K562 (cell line): ENCODE data around the gene DNASE2B. TPM values are rescaled to one million over a fixed set of nuclear protein-coding genes. Genes with fewer than 3 reads are reported as not detected.

ENCODE experiments used
- ATAC-seq: fragments of 200-7000 bp; cut with Tn5 transposase; 3 replicates; pipeline ENCODE4 v1.9.1; 2020; ENCODE audit warnings: moderate library complexity
- BruUV-seq: library from RNA; stranded (reverse); fragments of 400-500 nt; replicated peaks from 2 replicates; lab custom pipeline; 2021; lab: Mats Ljungman, UMichigan
- CTCF ChIA-PET: fragments of 300-600 bp; formaldehyde crosslinking; extraction: SDS; loops from one replicate; lab custom pipeline; 2021; ENCODE audit warnings: low intra/inter-chr PET ratio; lab: Yijun Ruan, JAX
- POLR2A ChIA-PET: fragments of 300-600, 350-650 bp; sonication (Branson Sonifier 250); formaldehyde crosslinking; extraction: SDS; loops from one replicate; lab custom pipeline; 2021; ENCODE audit warnings: antibody characterized with exemption, inconsistent platforms; lab: Yijun Ruan, JAX
- DNase-seq, 4 experiments: peaks; one replicate each; pipeline versions ENCODE4 v3.0.0 to v3.0.0-alpha.2; 2011 to 2018; ENCODE audit warnings: low spot score in 3 of 4, mixed read lengths in 3 of 4; ENCODE audit errors: extremely low read depth in 1 of 4
- FAIRE-seq: peaks from 2 replicates; lab custom pipeline; 2011; peaks lifted over from hg19 to GRCh38; lab: Jason Lieb, UNC
- H2AFZ ChIP-seq: 2 replicates; pipeline ENCODE4 v1.6.0; 2011; ENCODE audit warnings: low read depth, low read length, control low read depth, inconsistent platforms
- H3K27ac ChIP-seq: fragments of 200-600 bp; 3 replicates; pipeline ENCODE4 v1.8.0; 2011; ENCODE audit warnings: low read depth, mild to moderate bottlenecking, control low read depth, inconsistent platforms, low read length, moderate library complexity, mixed read lengths; ENCODE audit errors: extremely low read depth
- H3K27me3 ChIP-seq, 2 experiments: fragments of 300-600 bp in 1 of 2; 2 replicates in 1 of 2; 3 replicates in 1 of 2; pipeline versions ENCODE4 v1.6.0 to v1.8.0; 2011; ENCODE audit warnings: inconsistent platforms in 2 of 2, low read length in 2 of 2, mild to moderate bottlenecking in 1 of 2, mixed read lengths in 1 of 2, moderate library complexity in 1 of 2; ENCODE audit not compliant: control insufficient read depth in 2 of 2, insufficient read depth in 2 of 2
- H3K36me3 ChIP-seq: fragments of 300-600 bp; 3 replicates; pipeline ENCODE4 v1.8.0; 2011; ENCODE audit warnings: mild to moderate bottlenecking, low read length, inconsistent platforms; ENCODE audit not compliant: control insufficient read depth, insufficient read depth
- H3K4me1 ChIP-seq, 2 experiments: fragments of 200-600 bp in 1 of 2; replicated peaks in 1 of 2; 2 replicates in 1 of 2; 3 replicates in 1 of 2; pipeline versions ENCODE4 v1.5.1 to v1.8.0; 2011; ENCODE audit warnings: inconsistent platforms in 2 of 2, low read length in 2 of 2, mild to moderate bottlenecking in 1 of 2, mixed read lengths in 1 of 2, moderate library complexity in 1 of 2; ENCODE audit not compliant: control insufficient read depth in 2 of 2, insufficient read depth in 2 of 2
- H3K4me2 ChIP-seq: 2 replicates; pipeline ENCODE4 v1.6.1; 2011; ENCODE audit warnings: low read length, control low read depth, inconsistent platforms, mixed read lengths; ENCODE audit not compliant: insufficient read depth
- H3K4me3 ChIP-seq: fragments of 200-600 bp; sonication (generic), shearing (Covaris generic); 2 replicates; pipeline ENCODE4 v1.5.1; 2016; ENCODE audit warnings: control low read depth, inconsistent platforms
- H3K79me2 ChIP-seq: fragments of 200-600 bp; 3 replicates; pipeline ENCODE4 v1.8.0; 2011; ENCODE audit warnings: low read length, inconsistent platforms; ENCODE audit not compliant: control insufficient read depth, insufficient read depth
- H3K9ac ChIP-seq, 2 experiments: 2 replicates each; pipeline versions ENCODE4 v1.6.0 to v1.6.1; 2011; ENCODE audit warnings: low read depth in 2 of 2, low read length in 2 of 2, control low read depth in 1 of 2, inconsistent platforms in 1 of 2, mild to moderate bottlenecking in 1 of 2, mixed read lengths in 1 of 2; ENCODE audit not compliant: insufficient read depth in 1 of 2
- H3K9me1 ChIP-seq: one replicate; pipeline ENCODE4 v1.6.0; 2011; ENCODE audit warnings: inconsistent platforms, mild to moderate bottlenecking, low read length, moderate library complexity; ENCODE audit not compliant: control insufficient read depth, insufficient read depth
- H3K9me3 ChIP-seq: replicated peaks from 2 replicates; pipeline ENCODE4 v1.5.1; 2011; ENCODE audit warnings: low read depth, low read length, inconsistent platforms; ENCODE audit not compliant: control insufficient read depth, insufficient read depth
- H4K20me1 ChIP-seq: replicated peaks from 2 replicates; pipeline ENCODE4 v1.6.1; 2011; ENCODE audit warnings: low read length, inconsistent platforms, mixed read lengths; ENCODE audit not compliant: control insufficient read depth, insufficient read depth
- BRD9 ChIP-seq: fragments of 450-650 bp; IDR thresholded peaks from 2 replicates; pipeline ENCODE4 v1.6.1; 2018; ENCODE audit warnings: low read depth; ENCODE audit not compliant: partially characterized antibody
- CSDE1 ChIP-seq, 2 experiments: fragments of 450-650 bp; IDR thresholded peaks; 2 replicates each; pipeline ENCODE4 v1.6.1; 2016; ENCODE audit warnings: mild to moderate bottlenecking in 1 of 2
- DIDO1 ChIP-seq: fragments of 450-650 bp; IDR thresholded peaks from 2 replicates; pipeline ENCODE4 v1.6.1; 2016; ENCODE audit warnings: low read depth, missing biosample characterization, missing genetic modification characterization
- GABPB2 ChIP-seq: fragments of 250-450 bp; sonication (Bioruptor Pico); conservative IDR thresholded peaks from 2 replicates; pipeline ENCODE4 v1.5.1; 2021; ENCODE audit warnings: mild to moderate bottlenecking
- YBX1 ChIP-seq: fragments of 450-650 bp; IDR thresholded peaks from 2 replicates; pipeline ENCODE4 v1.7.1; 2016; ENCODE audit warnings: mild to moderate bottlenecking
- WGBS: fragments of 100-300 bp; shearing (Covaris generic); methylation state at CpG from one replicate; pipeline ENCODE4 v1.1.6; 2016; ENCODE audit warnings: low coverage, mixed read lengths; ENCODE audit not compliant: insufficient coverage; ENCODE audit errors: missing lambda C conversion rate; 5-methylcytosine and 5-hydroxymethylcytosine counted together
- in situ Hi-C: fragments of 300-500 bp; cut with MboI; formaldehyde crosslinking; loops from 4 replicates; pipeline ENCODE4 v1.15.0; 2018; ENCODE audit warnings: inconsistent platforms, mixed read lengths
- intact Hi-C: fragments of 100-400 bp; cut with micrococcal nuclease; formaldehyde crosslinking; loops from 2 replicates; pipeline ENCODE4 v1.14.2; 2022
- polyA plus RNA-seq, 8 experiments: library from polyadenylated mRNA; depleted of rRNA in 4 of 8; stranded (reverse) in 5 of 8; unstranded in 3 of 8; fragments of >200 nt; fragmentation: Nextera tagmentation in 2 of 8; fragmentation: Illumina TruSeq in 1 of 8; extraction: Ambion mirVana in 2 of 8; extraction: Trizol in 1 of 8; gene quantifications; 2 replicates each; pipeline versions ENCODE4 v1.2.1 to v1.2.3, GENCODE V29; 2011 to 2014; ENCODE audit warnings: inconsistent platforms in 1 of 8, missing spikeins in 1 of 8
- total RNA-seq, 7 experiments: library from RNA; depleted of rRNA in 6 of 7; stranded (reverse); fragments of >200 nt in 6 of 7; fragmentation: Illumina TruSeq in 2 of 7; extraction: Trizol in 2 of 7; gene quantifications; 2 replicates each; pipeline versions ENCODE4 v1.2.1 to v1.2.3, GENCODE V29; 2011 to 2021; ENCODE audit warnings: low replicate concordance in 1 of 7
- TF ChIP-seq, protein P1 (sequence below): fragments of 450-650 bp; IDR thresholded peaks from 2 replicates; pipeline ENCODE4 v1.6.1; 2014; ENCODE audit warnings: low read depth, mild to moderate bottlenecking, moderate library complexity, borderline replicate concordance
- TF ChIP-seq, protein P2 (sequence below): fragments of 150-350 bp; IDR thresholded peaks from 2 replicates; pipeline ENCODE4 v1.6.1; 2014; ENCODE audit warnings: low read depth, mild to moderate bottlenecking, low read length, borderline replicate concordance
- TF ChIP-seq, protein P3 (sequence below), 2 experiments: fragments of 450-650 bp; IDR thresholded peaks; 2 replicates each; pipeline ENCODE4 v1.6.1; 2016; ENCODE audit warnings: mild to moderate bottlenecking in 2 of 2, borderline replicate concordance in 1 of 2, low read depth in 1 of 2, moderate library complexity in 1 of 2

Gene DNASE2B
- total and polyA plus RNA-seq, 9 of the 15 experiments (the other 6 are each of a cell fraction or from before 2014, with no cell fraction given) = not detected

DNA sequence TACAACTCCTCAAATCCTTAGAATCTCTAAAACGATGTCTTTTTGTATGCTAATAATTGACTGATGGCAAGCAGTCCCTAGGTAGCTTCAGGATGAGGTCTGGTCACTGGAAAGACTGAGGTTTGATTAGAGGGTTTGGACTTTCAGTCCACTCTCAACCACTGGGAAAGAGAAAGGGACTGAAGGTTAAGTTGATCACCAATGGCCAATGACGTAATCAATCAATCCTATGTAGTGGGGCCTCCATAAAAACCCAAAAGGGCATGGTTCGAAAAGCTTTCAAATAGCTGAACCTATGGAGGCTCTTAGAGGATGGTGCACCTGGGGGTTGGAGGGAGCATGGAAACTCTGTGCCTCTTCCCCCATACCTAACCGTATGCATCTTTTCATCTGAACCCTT is 39.6 kb upstream of the DNASE2B start (continued):
- TF ChIP-seq, protein P1, sequence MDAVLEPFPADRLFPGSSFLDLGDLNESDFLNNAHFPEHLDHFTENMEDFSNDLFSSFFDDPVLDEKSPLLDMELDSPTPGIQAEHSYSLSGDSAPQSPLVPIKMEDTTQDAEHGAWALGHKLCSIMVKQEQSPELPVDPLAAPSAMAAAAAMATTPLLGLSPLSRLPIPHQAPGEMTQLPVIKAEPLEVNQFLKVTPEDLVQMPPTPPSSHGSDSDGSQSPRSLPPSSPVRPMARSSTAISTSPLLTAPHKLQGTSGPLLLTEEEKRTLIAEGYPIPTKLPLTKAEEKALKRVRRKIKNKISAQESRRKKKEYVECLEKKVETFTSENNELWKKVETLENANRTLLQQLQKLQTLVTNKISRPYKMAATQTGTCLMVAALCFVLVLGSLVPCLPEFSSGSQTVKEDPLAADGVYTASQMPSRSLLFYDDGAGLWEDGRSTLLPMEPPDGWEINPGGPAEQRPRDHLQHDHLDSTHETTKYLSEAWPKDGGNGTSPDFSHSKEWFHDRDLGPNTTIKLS = no peak
- TF ChIP-seq, protein P2, sequence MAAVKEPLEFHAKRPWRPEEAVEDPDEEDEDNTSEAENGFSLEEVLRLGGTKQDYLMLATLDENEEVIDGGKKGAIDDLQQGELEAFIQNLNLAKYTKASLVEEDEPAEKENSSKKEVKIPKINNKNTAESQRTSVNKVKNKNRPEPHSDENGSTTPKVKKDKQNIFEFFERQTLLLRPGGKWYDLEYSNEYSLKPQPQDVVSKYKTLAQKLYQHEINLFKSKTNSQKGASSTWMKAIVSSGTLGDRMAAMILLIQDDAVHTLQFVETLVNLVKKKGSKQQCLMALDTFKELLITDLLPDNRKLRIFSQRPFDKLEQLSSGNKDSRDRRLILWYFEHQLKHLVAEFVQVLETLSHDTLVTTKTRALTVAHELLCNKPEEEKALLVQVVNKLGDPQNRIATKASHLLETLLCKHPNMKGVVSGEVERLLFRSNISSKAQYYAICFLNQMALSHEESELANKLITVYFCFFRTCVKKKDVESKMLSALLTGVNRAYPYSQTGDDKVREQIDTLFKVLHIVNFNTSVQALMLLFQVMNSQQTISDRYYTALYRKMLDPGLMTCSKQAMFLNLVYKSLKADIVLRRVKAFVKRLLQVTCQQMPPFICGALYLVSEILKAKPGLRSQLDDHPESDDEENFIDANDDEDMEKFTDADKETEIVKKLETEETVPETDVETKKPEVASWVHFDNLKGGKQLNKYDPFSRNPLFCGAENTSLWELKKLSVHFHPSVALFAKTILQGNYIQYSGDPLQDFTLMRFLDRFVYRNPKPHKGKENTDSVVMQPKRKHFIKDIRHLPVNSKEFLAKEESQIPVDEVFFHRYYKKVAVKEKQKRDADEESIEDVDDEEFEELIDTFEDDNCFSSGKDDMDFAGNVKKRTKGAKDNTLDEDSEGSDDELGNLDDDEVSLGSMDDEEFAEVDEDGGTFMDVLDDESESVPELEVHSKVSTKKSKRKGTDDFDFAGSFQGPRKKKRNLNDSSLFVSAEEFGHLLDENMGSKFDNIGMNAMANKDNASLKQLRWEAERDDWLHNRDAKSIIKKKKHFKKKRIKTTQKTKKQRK = no peak
- TF ChIP-seq GABPB2 (CRISPR knock-in tag) = no peak
- no peak for TF ChIP-seq YBX1

DNA sequence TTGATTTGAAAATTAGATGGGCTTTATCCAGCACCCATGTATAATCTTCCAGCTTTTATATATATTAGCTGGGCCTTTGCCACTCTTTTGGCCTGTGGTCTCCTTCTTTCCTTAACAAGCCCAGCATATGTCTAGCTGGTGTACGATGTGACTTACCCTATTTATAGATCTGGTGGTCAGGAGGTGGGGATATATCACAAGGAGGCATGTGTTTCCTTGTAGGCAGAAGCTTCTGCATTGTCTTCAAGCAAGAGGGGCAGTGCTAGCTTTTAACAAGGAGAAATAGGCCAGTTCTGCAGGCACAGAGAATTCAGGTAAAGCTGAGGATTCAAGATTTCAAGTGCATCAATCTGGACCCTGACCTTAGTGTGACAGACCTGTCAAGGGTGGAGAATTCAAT is 38.0 kb upstream of the DNASE2B start:
- Histone ChIP-seq H3K79me2 (no peaks in the 10 kb centered on the region), H3K9me3 (no peaks in the 10 kb centered on the region), H3K4me1 (peaks cover 0 to 2% of the 10 kb centered on the region in 2 experiments; a peak in 1 of 5 replicates), H3K27ac (no peak overlapping the region), H2AFZ (no peak overlapping the region), H3K9me1 (no peaks in the 10 kb centered on the region), H3K27me3 (no peaks in the 10 kb centered on the region; a peak in 1 of 5 replicates), H3K4me3 (no peak overlapping the region), H3K36me3 (no peaks in the 10 kb centered on the region), H4K20me1 (no peaks in the 10 kb centered on the region), H3K4me2 (no peak overlapping the region), H3K9ac (no peak overlapping the region)
- DNase-seq (no peak), FAIRE-seq (no peak), ATAC-seq (no peak)
- in situ Hi-C loops (no loop called here), intact Hi-C loops (no loop called here)
- ChIA-PET CTCF (no interaction called here), POLR2A (no interaction called here)
- no TSS peak for BruUV-seq
- WGBS = 7% methylated on average over 1 of the region's 1 CpG
- TF ChIP-seq CSDE1 (IDR thresholded peaks at IDR 0.05) = no peak
- TF ChIP-seq, protein P3, sequence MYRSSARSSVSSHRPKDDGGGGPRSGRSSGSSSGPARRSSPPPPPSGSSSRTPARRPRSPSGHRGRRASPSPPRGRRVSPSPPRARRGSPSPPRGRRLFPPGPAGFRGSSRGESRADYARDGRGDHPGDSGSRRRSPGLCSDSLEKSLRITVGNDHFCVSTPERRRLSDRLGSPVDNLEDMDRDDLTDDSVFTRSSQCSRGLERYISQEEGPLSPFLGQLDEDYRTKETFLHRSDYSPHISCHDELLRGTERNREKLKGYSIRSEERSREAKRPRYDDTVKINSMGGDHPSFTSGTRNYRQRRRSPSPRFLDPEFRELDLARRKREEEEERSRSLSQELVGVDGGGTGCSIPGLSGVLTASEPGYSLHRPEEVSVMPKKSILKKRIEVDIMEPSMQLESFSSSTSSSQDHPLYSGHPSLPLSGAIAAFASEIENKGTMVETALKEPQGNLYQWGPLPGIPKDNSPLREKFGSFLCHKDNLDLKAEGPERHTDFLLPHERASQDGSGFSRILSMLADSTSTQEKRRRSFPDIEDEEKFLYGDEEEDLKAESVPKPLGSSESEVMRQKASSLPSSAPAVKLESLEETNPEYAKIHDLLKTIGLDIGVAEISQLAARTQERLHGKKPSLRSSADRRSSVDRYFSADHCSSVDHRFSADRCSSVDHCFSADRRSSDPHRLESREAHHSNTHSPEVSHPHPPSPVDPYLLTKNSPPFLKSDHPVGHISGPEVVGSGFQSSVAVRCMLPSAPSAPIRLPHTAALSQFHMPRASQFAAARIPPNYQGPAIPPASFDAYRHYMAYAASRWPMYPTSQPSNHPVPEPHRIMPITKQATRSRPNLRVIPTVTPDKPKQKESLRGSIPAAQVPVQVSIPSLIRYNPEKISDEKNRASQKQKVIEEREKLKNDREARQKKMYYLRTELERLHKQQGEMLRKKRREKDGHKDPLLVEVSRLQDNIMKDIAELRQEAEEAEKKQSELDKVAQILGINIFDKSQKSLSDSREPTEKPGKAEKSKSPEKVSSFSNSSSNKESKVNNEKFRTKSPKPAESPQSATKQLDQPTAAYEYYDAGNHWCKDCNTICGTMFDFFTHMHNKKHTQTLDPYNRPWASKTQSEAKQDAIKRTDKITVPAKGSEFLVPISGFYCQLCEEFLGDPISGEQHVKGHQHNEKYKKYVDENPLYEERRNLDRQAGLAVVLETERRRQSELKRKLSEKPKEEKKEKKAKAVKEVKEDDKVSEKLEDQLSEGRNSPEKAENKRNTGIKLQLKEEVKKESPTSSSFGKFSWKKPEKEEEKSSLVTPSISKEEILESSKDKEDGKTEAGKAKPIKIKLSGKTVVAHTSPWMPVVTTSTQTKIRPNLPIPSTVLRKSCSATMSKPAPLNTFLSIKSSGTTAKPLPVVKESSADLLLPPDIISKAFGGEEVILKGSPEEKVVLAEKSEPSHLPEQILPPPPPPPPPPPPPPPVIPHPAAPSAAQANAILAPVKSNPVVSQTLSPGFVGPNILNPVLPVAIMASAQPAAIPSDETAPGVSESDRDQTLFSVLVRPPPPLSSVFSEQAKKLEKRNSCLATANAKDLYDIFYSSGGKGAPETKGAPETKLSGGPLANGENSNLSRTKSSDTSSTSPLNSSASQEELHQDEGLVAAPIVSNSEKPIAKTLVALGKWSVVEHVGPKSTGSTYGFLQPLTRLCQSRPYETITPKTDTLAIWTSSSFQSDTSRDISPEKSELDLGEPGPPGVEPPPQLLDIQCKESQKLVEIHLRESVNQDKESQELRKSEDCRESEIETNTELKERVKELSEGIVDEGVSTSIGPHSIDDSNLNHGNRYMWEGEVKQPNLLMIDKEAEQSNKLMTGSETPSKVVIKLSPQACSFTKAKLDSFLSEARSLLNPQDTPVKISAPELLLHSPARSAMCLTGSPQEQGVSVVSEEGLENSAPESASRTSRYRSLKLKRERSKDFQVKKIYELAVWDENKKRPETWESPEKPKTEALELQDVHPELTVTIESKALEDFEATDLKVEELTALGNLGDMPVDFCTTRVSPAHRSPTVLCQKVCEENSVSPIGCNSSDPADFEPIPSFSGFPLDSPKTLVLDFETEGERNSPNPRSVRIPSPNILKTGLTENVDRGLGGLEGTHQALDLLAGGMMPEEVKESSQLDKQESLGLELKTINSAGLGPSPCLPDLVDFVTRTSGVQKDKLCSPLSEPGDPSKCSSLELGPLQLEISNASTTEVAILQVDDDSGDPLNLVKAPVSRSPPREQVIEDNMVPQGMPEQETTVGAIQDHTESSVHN (IDR thresholded peaks at IDR 0.05; ENCODE audit: borderline replicate concordance in 1 of 2, low read depth in 1 of 2) = no peak
- TF ChIP-seq DIDO1 = no peak
- TF ChIP-seq BRD9 = no peak
